HPDE6-E6E7 (cell line): ENCODE measurements around the gene ANKRD33B.

Source experiments
- DNase-seq: peaks from one replicate; pipeline ENCODE4 v3.0.0; 2011; ENCODE audit warnings: missing footprints; ENCODE audit errors: extremely low spot score

Gene ANKRD33B

DNA sequence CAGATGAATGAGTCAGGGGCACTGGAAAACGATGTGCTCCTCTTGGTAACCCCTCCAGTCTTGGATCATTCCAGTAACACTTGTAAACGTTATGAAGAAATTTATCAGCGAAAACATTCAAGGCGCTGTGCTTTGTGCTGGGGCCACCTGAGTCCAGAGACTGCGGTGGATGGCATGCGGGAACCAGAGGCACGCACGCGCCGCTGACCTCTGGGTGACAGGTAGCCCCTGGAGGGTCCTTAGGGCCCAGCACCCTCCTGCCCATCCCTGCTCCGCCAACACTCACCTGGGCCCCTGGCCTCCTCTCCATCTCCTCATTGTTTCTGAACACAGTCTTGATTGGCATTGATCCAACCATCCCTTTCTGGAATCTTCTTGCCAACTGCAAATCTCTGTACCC, 110.2 kb downstream of the ANKRD33B start:
- no peak for DNase-seq

DNA sequence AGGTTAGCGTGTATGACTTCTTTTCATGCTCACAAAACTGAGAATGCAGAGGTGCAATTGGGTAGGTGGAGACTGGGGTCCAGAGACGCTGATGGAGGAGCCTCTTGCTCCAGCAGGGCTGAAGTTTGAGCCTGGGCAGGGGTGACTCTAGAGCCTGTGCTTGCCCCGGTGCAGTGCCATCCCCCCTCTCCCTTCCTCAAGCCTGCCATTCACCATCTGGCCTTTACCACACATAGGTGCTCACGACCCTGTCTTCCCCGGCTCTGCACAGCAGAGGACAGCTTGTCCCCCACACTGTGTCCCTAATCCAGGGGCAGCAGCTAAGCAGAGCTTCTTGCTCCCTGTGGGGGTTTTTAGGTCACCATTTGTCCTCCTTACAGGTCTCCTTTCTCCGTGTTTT, 110.7 kb downstream of the ANKRD33B start:
- no peak for DNase-seq

GRCh38 chr5:10675177-10675700, 111.4 kb downstream of the ANKRD33B start:
- DNase-seq, result no peak

- DNase-seq, result no peak
Measured at GRCh38 chr5:10676224-10676623, 112.4 kb downstream of the ANKRD33B start.

- no peak for DNase-seq
Measured at GRCh38 chr5:10676946-10677345, 113.1 kb downstream of the ANKRD33B start.

GRCh38 chr5:10677533-10677932, 113.7 kb downstream of the ANKRD33B start:
- DNase-seq, result no peak

GRCh38 chr5:10678244-10678643, 114.4 kb downstream of the ANKRD33B start:
- no peak for DNase-seq

DNA sequence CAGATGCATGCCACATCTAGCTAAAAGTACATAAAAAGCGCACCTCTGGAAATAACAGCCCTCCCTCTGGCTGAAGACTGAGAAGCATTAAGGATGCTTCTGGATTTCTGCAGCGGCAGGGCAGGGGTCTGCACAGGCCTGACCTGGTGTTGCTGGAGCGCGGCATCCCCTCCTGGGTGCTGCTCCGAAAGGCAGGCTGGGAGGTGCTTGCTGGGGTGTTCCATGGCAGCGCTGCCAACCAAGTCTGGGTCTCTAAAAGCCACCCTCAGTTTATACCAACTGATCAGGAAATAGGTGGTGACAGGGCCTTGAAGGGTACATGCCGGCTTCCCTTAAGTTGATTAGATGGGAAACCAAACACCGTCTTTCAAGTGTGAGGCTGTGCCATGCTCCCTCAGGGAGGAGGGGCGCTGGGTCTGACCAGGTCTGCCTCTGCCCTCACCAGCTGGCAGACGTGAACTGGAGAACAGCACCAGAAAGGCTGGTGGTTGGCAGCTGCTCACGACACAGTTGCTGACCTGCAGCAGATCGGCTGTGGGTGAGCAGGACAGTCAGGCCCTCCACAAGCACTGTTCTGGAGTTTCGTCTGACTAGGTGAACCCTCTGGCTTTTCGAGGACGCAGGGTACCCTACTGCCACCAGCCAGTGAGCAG, 115.6 kb downstream of the ANKRD33B start:
- DNase-seq, result no peak

DNA sequence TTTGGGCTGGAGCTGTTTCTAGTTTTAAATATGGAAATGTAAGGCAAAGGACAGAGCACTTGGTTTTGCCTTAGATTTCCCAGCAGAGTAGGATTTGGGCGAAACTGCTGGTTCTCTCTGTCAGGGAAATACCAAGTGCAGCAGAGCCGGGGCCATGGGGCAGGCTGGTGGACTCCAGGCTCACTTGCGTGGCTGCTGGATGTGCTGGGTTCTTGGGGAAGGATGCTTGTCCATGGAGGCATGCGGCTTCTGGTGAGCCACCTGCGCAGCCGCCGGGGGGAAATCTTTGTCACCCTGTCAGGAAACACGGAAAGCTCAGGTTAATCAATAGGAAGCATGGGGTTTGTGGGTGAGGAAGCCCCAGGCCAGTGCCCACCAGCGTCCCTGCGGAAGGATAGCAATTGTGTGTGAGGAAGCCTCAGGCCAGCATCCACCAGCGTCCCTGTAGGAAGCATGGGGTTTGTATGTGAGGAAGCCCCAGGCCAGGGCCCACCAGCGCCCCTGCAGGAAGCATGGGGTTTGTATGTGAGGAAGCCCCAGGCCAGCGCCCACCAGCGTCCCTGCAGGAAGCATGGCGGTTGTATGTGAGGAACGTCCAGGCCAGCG, 117.1 kb downstream of the ANKRD33B start:
- no peak for DNase-seq

GRCh38 chr5:10681731-10682679, 118.1 kb downstream of the ANKRD33B start:
- DNase-seq, result no peak

GRCh38 chr5:10682801-10683525, 119.1 kb downstream of the ANKRD33B start:
- DNase-seq, result no peak

- no peak for DNase-seq
Measured at GRCh38 chr5:10684303-10685086, 120.6 kb downstream of the ANKRD33B start.

GRCh38 chr5:10685115-10685521, 121.2 kb downstream of the ANKRD33B start:
- no peak for DNase-seq

DNA sequence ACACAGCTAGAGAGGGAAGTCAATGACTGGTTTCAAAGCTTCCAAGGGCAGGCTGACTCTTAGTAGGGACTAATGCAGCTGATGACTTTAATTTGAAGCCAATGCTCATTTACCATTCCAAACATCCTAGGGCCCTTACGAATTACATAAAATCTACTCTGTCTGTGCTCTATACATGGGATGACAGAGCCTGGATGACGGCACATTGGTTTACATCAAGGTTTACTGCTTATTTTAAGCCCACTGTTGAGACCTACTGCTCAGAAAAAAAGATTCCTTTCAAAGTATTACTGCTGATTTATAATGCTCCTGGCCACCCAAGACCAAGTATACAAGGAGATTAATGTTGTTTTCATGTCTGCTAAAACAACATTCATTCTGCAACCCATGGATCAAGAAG, 123.0 kb downstream of the ANKRD33B start:
- DNase-seq, result no peak

- no peak for DNase-seq
Measured at GRCh38 chr5:10688651-10689171, 124.8 kb downstream of the ANKRD33B start.

DNA sequence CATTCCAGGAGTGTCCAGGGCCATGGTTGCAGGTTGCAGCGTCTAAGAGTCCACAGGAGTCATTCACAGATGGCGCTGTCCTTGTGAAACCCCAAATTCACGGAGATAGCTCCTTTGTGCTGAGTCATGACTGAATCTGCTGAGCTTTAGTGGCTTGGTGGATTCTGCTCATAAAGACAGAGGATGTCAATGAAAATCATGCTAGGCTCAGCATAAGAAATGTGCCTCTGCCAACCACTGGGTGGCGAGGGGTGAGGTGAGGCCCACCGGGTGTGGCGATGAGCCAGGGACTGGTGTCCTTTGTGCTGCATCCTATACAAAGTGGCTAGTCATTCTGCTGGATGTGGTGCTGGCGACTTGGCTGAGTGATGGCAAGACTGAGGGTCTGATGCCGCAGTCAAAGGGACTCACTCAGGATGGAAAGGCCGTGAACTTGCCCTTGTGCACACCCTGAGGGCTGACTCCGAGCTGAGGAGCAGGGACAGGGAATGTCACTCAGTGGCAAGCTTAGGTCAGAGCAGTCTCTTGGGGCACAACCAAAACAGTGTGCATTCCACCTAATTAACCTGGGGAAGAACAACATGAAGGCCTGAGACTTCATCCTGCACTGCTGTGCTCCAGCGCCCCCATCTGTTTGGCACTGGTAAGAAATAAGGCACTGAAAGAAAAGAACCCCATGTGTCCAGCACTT, 125.7 kb downstream of the ANKRD33B start:
- no peak for DNase-seq

DNA sequence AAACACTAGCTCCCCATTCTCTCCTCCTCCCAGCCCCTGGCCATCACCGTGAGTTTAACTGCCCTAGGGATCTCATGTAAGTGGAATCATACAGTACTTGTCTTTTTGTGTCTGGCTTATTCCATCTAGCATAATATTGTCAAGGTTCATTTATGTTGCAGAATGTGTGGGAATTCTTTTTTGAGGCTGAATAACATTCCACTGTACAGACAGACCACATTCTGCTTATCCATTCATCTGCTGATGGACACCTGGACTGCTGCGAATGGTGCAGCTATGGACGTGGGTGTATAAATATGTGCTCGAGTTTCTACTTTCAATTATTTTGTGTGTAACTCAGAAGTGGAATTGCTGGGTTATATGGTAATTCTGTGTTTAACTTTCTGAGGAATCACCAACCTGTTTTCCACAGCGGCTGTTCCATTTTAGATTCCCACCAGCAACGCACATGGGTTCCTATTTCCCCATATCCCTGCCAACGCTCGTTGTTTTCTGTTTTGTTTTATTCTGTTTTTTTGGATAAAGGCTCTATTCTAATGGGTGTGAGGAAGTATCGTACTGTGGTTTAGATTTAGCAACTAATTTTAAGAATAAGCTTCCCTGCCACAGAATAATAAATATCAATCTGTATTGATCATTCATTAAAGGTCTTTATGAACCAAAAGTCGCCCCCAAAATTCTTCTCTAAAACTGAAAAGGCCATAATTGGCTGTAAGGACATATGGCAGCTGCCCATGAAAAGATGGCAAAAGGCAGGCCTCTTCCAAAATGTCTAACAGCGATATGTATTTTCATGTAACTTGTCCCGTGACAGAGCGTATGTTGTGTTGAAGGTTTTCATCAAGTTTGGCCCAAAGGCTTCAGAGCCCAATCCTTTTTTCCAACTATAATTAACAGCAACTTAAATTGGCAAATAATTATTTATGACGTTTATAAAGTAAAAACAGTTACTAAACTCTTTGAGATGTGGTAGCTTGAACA, 126.9 kb downstream of the ANKRD33B start:
- DNase-seq, result no peak

DNA sequence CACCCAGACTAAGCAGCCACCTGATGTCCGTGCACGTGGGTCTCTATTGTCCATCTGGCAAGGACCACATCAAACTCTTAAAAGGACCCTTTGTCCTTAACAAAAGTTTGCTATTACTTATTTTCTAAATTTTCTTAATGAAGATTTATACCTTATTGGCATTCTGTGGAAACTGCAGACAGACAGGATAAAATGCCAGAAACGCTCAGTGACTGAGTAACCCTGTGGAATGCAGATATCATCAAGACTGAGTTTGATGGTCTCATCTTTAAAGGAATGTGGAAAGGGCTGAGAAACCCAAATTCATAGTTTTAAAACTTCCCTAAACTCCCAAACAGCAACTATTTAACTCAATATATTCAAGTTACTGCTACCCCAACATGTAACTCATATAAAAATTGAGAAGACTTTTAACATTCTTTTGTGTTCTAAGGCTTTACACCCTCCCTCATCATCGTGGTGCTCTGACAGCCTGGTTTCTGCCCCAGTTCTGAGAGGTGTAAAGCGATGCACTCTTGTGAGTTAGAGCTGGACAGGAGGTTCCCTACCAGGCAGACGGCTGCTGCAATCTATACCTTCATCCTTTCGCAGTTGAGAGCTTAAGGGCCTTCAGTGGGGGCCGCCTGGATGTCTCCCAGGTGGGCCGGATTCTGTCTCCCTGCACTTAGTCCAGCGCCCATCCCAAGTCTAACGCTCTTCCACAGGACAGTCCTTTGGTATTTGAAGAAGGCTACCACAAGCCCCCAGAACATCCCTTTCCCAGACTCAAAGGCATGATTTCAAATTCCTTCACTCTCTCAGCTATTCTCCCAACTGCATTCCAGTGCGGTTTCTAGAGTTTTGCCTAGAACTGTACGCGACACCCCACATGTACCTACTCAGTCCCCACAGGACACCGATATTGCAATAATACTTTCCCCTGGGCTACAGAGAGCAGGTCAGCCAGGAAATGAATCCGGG, 128.2 kb downstream of the ANKRD33B start:
- DNase-seq, result no peak
